OCI-LY7 (cell line): ENCODE measurements around the gene ASIC3. TPM values are rescaled to one million over a fixed set of nuclear protein-coding genes. Genes with fewer than 3 reads are reported as not detected.

Experiments used
- BruUV-seq: library from RNA; stranded (reverse); fragments of 400-500 nt; replicated peaks from 2 replicates; lab custom pipeline; 2021; lab: Mats Ljungman, UMichigan
- CTCF ChIA-PET: fragments of 300-600 bp; sonication (Branson Sonifier 250); formaldehyde crosslinking; loops from one replicate; lab custom pipeline; 2022; ENCODE audit warnings: antibody characterized with exemption; ENCODE audit not compliant: unreplicated experiment; lab: Charles Lee
- POLR2A ChIA-PET: fragments of 300-600 bp; sonication (Branson Sonifier 250); formaldehyde crosslinking; loops from one replicate; lab custom pipeline; 2022; ENCODE audit warnings: antibody characterized with exemption; lab: Charles Lee
- DNase-seq: peaks from one replicate; pipeline ENCODE4 v3.0.0-alpha.2; 2015; ENCODE audit warnings: low spot score
- H2AFZ ChIP-seq: fragments of 200-600 bp; sonication (generic), shearing (Covaris generic); 2 replicates; pipeline ENCODE4 v1.6.1; 2014; ENCODE audit warnings: mild to moderate bottlenecking, antibody characterized with exemption, low read length, moderate library complexity
- H3K27ac ChIP-seq: fragments of 200-600 bp; sonication (generic); 2 replicates; pipeline ENCODE4 v1.5.1; 2014; ENCODE audit warnings: mixed run types, low read depth, mild to moderate bottlenecking, moderate library complexity, low read length, inconsistent platforms; ENCODE audit not compliant: poor library complexity, severe bottlenecking
- H3K36me3 ChIP-seq: fragments of 200-600 bp; sonication (generic); 2 replicates; pipeline ENCODE4 v1.6.1; 2014; ENCODE audit warnings: mild to moderate bottlenecking, antibody characterized with exemption, low read length, moderate library complexity, mixed read lengths; ENCODE audit not compliant: insufficient read depth
- H3K4me1 ChIP-seq: fragments of 200-600 bp; sonication (generic); 2 replicates; pipeline ENCODE4 v1.5.1; 2014; ENCODE audit warnings: mild to moderate bottlenecking, low read length; ENCODE audit not compliant: insufficient read depth, poor library complexity, severe bottlenecking
- H3K4me2 ChIP-seq: fragments of 200-600 bp; sonication (generic); 2 replicates; pipeline ENCODE4 v1.6.1; 2014; ENCODE audit warnings: mild to moderate bottlenecking, low read length
- H3K4me3 ChIP-seq: fragments of 200-600 bp; sonication (generic); 2 replicates; pipeline ENCODE4 v1.5.1; 2014; ENCODE audit warnings: mild to moderate bottlenecking, low read depth, low read length; ENCODE audit not compliant: poor library complexity, severe bottlenecking
- H3K79me2 ChIP-seq: fragments of 200-600 bp; sonication (generic); 2 replicates; pipeline ENCODE4 v1.6.1; 2016; ENCODE audit warnings: low read depth, mild to moderate bottlenecking, low read length, moderate library complexity, mixed read lengths; ENCODE audit not compliant: insufficient read depth
- H3K9me2 ChIP-seq: fragments of 200-600 bp; sonication (generic); 2 replicates; pipeline ENCODE4 v1.6.1; 2016; ENCODE audit warnings: mild to moderate bottlenecking, low read length, mixed read lengths; ENCODE audit not compliant: insufficient read depth
- H3K9me3 ChIP-seq: fragments of 200-600 bp; sonication (generic); 2 replicates; pipeline ENCODE4 v1.6.1; 2014; ENCODE audit warnings: mild to moderate bottlenecking, mixed run types, low read length, mixed read lengths
- H4K20me1 ChIP-seq: fragments of 200-600 bp; sonication (generic); 2 replicates; pipeline ENCODE4 v1.6.1; 2014; ENCODE audit warnings: mild to moderate bottlenecking, antibody characterized with exemption, low read length, moderate library complexity, mixed read lengths; ENCODE audit not compliant: insufficient read depth
- EZH2phosphoT487 ChIP-seq: fragments of 200-600 bp; sonication (generic); IDR thresholded peaks from 2 replicates; pipeline ENCODE4 v1.6.1; 2018; ENCODE audit warnings: low read depth, borderline replicate concordance, mild to moderate bottlenecking, mixed run types, antibody characterized with exemption, low read length, moderate library complexity, mixed read lengths
- intact Hi-C: fragments of 100-400 bp; cut with micrococcal nuclease; formaldehyde crosslinking; loops from one replicate; pipeline ENCODE4 v1.10.0; 2022; ENCODE audit not compliant: unreplicated experiment
- total RNA-seq, 2 experiments: library from RNA; depleted of rRNA in 1 of 2; stranded (reverse); fragments of >200 nt in 1 of 2; shearing (Covaris generic) in 1 of 2; gene quantifications; 2 replicates each; pipeline ENCODE4 v1.2.3, GENCODE V29; 2014 to 2022
- TF ChIP-seq, protein P1 (sequence below): fragments of 200-600 bp; sonication (generic); conservative IDR thresholded peaks from 2 replicates; pipeline ENCODE4 v1.5.1; 2014; ENCODE audit warnings: mild to moderate bottlenecking, antibody characterized with exemption, low read length, moderate library complexity, mixed read lengths

The ASIC3 gene
- total RNA-seq, 2 experiments from 2014 or later: 3.3 to 14.8 TPM

DNA sequence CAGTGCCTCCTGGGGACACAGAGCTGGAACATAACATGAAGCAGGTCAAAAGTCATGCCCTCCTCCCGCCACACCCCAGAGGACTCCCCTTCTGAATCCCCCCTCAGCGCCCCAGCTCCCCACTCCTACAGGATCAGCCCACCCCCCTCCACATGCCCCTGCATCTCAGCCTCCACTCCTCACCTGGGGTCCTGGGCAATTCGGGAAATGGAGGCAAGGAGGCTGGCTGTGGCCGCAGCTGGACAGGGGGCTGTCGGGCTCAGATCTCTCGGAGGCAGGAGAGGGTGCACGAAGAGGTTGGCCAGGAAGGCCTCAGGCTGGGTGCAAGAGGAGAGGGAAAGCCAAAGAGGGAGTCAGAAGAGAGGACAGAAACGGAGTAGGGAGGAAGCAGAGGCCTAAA, 31.8 kb upstream of the ASIC3 start:
- H3K4me1 ChIP-seq: peaks cover 10% of the 10 kb centered on the region
- no peaks in the 10 kb centered on the region for H3K9me2 ChIP-seq
- ChIA-PET CTCF (interaction anchor here (0.5 to 1.0 kb wide), 2 partner anchors 10 to 124 kb away, joined by 3 to 7 read pairs; no protein-coding TSS in a partner anchor), POLR2A (no interaction called here)
- intact Hi-C loops: loop anchor here (5.0 kb wide), 1 partner anchor 96 kb away; no protein-coding TSS in a partner anchor
- no peaks in the 10 kb centered on the region for H4K20me1 ChIP-seq
- H3K4me3 ChIP-seq: no peak overlapping the region
- H3K36me3 ChIP-seq: no peaks in the 10 kb centered on the region
- H3K27ac ChIP-seq: no peak overlapping the region
- TF ChIP-seq, protein P1, sequence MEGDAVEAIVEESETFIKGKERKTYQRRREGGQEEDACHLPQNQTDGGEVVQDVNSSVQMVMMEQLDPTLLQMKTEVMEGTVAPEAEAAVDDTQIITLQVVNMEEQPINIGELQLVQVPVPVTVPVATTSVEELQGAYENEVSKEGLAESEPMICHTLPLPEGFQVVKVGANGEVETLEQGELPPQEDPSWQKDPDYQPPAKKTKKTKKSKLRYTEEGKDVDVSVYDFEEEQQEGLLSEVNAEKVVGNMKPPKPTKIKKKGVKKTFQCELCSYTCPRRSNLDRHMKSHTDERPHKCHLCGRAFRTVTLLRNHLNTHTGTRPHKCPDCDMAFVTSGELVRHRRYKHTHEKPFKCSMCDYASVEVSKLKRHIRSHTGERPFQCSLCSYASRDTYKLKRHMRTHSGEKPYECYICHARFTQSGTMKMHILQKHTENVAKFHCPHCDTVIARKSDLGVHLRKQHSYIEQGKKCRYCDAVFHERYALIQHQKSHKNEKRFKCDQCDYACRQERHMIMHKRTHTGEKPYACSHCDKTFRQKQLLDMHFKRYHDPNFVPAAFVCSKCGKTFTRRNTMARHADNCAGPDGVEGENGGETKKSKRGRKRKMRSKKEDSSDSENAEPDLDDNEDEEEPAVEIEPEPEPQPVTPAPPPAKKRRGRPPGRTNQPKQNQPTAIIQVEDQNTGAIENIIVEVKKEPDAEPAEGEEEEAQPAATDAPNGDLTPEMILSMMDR: no peak
- no peak for TF ChIP-seq EZH2phosphoT487
- H2AFZ ChIP-seq: no peak overlapping the region
- H3K9me3 ChIP-seq: no peaks in the 10 kb centered on the region
- no peaks in the 10 kb centered on the region for H3K79me2 ChIP-seq
- BruUV-seq: no TSS peak
- H3K4me2 ChIP-seq: no peak overlapping the region
- no peak for DNase-seq

DNA sequence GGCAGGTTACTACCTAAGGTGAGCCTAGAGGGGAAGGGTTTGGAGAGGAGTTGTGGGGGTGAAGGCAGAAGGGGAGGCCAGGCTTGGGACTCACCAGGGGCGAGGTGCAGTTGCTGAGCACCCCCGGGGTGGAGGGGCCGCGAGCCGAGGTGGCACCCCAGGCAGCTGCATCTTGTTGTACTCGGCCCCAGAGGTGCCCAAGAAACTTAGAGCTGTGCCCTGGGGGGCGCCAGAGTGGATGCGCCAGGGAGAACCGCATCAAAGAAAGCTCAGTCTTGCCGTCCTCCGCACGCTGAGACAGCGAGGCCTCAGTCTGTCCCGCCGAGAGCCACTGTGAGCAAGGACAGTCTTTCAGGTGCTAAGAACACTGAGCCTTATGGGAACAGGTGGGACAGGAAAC, 31.4 kb upstream of the ASIC3 start:
- no peaks in the 10 kb centered on the region for H4K20me1 ChIP-seq
- H3K9me2 ChIP-seq: no peaks in the 10 kb centered on the region
- BruUV-seq: no TSS peak
- H3K27ac ChIP-seq: no peak overlapping the region
- ChIA-PET CTCF (interaction anchor here (0.5 to 1.0 kb wide), 2 partner anchors 10 to 125 kb away, joined by 3 to 7 read pairs; no protein-coding TSS in a partner anchor), POLR2A (no interaction called here)
- no peaks in the 10 kb centered on the region for H3K9me3 ChIP-seq
- intact Hi-C loops: loop anchor here (5.0 kb wide), 1 partner anchor 95 kb away; no protein-coding TSS in a partner anchor
- H3K4me3 ChIP-seq: no peak overlapping the region
- no peak overlapping the region for H2AFZ ChIP-seq
- H3K4me2 ChIP-seq: no peak overlapping the region
- no peak for DNase-seq
- H3K36me3 ChIP-seq: no peaks in the 10 kb centered on the region
- H3K79me2 ChIP-seq: no peaks in the 10 kb centered on the region
- TF ChIP-seq, protein P1: no peak
- no peak for TF ChIP-seq EZH2phosphoT487
- peaks cover 10% of the 10 kb centered on the region for H3K4me1 ChIP-seq

DNA sequence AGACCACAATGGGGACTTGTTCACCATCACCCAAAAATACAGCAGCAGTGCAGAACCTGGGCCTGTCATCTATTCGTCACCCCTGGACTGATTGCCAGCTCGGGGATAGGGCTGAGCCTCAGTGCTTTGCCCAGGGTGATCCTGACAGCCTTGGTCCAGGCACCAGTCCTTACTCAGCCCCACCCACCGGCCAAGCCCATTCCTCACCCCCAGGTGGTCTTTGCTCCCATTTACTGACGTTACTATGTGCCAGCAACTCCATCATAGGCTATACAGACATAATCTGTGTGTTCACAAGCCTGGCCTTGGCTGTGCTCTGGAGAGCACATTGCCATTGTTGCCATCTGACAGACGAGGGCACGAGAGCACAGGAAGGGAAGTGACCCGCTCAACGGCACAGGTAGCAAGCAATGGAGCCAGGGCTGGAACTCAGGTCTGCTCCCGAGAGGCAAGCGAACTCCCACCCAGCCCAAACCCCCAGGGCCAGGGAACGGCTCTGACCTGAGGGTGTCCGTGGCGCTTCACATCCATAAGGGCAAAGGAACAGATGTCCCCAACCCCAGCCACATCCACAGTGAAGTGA, 30.9 kb upstream of the ASIC3 start:
- H3K79me2 ChIP-seq: no peaks in the 10 kb centered on the region
- H3K4me2 ChIP-seq: peak overlapping the region; percentile 59
- no peak for DNase-seq
- H3K9me2 ChIP-seq: no peaks in the 10 kb centered on the region
- peak overlapping the region; percentile 53; the same call in 1 of the 2 replicates for H2AFZ ChIP-seq
- no peaks in the 10 kb centered on the region for H3K36me3 ChIP-seq
- H3K27ac ChIP-seq: no peak overlapping the region
- H3K9me3 ChIP-seq: no peaks in the 10 kb centered on the region
- no TSS peak for BruUV-seq
- CTCF ChIA-PET: interaction anchor here (1.4 kb wide), 1 partner anchor 9 kb away, joined by 3 read pairs; no protein-coding TSS in a partner anchor
- H3K4me3 ChIP-seq: peak overlapping the region; percentile 44
- intact Hi-C loops: loop anchor here (5.0 kb wide), 1 partner anchor 95 kb away; no protein-coding TSS in a partner anchor
- no peak for TF ChIP-seq EZH2phosphoT487
- TF ChIP-seq, protein P1: no peak
- H4K20me1 ChIP-seq: no peaks in the 10 kb centered on the region
- peaks cover 10% of the 10 kb centered on the region for H3K4me1 ChIP-seq
- POLR2A ChIA-PET: no interaction called here
